Activated naive CD8-positive, alpha-beta T cell (primary cell): ENCODE measurements around the gene PRR3.
"Not testable (repeated sequence)": the region's sequence is repeated elsewhere in the genome, so short reads cannot be mapped to it uniquely, and the experiment has no call there.

Experiments
- H3K27ac Mint-ChIP-seq: one replicate; pipeline ENCODE4 v1.8.0; 2021; ENCODE audit warnings: mixed read lengths
- H3K27me3 Mint-ChIP-seq: one replicate; pipeline ENCODE4 v1.8.0; 2021; ENCODE audit warnings: mixed read lengths
- H3K36me3 Mint-ChIP-seq: one replicate; pipeline ENCODE4 v1.8.0; 2021; ENCODE audit warnings: mixed read lengths
- H3K4me1 Mint-ChIP-seq: one replicate; pipeline ENCODE4 v1.8.0; 2021; ENCODE audit warnings: low read depth, mixed read lengths
- H3K4me3 Mint-ChIP-seq: one replicate; pipeline ENCODE4 v1.8.0; 2021; ENCODE audit warnings: mild to moderate bottlenecking, mixed read lengths
- H3K9me3 Mint-ChIP-seq: one replicate; pipeline ENCODE4 v1.8.0; 2021; ENCODE audit warnings: low read depth, mixed read lengths

The PRR3 gene

DNA sequence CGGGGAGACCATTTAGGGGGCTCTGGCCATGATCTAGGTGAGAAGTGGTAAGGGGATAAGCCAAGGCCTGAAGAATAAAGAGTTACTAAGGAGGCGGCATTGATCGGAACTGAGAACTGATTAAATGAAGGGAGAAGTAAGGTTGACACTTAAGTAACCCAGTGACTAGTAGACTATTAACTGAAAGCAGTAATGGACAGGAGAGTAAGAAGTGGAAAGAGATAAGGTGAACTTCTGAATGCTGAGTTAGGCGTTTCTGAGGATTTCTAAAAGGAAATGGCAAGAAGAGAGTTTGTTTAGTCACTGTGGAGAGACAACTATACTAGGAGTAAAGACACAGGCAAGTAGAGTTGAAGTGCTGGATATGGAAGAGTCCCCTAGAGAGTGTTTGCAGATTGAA, 16.0 kb downstream of the PRR3 start:
- Mint-ChIP-seq H3K36me3 (peaks cover 16% of the 10 kb centered on the region), H3K27ac (peak overlapping the region; percentile 99), H3K27me3 (no peaks in the 10 kb centered on the region), H3K4me1 (peaks cover 79% of the 10 kb centered on the region), H3K9me3 (no peaks in the 10 kb centered on the region), H3K4me3 (peak overlapping the region; percentile 92)

DNA sequence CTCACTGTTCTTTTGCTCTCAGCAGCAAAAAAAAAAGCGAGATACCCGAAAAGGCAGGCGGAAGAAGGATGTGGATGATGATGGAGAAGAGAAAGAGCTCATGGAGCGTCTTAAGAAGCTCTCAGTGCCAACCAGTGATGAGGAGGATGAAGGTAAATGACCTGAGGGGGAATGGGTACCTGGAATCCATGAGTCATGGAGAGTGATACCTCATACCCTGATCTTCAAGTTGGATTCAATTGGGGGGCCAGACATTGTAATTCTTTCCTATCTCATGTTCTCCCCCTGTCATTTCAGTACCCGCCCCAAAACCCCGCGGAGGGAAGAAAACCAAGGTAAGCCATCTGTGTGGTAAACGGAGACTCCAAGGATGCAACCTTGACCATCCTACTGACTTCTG, 21.0 kb downstream of the PRR3 start:
- Mint-ChIP-seq H3K4me3 (no peak overlapping the region), H3K36me3 (peaks cover 14% of the 10 kb centered on the region), H3K4me1 (peaks cover 46% of the 10 kb centered on the region), H3K27ac (peak overlapping the region; percentile 66), H3K9me3 (no peaks in the 10 kb centered on the region), H3K27me3 (no peaks in the 10 kb centered on the region)

- H3K4me3 Mint-ChIP-seq: no peak overlapping the region
- H3K27ac Mint-ChIP-seq: peak overlapping the region; percentile 46
- peaks cover 8% of the 10 kb centered on the region for H3K36me3 Mint-ChIP-seq
- peaks cover 3% of the 10 kb centered on the region for H3K4me1 Mint-ChIP-seq
- H3K27me3 Mint-ChIP-seq: no peaks in the 10 kb centered on the region
- H3K9me3 Mint-ChIP-seq: no peaks in the 10 kb centered on the region
Measured at GRCh38 chr6:30583921-30584320, 26.8 kb downstream of the PRR3 start.

DNA sequence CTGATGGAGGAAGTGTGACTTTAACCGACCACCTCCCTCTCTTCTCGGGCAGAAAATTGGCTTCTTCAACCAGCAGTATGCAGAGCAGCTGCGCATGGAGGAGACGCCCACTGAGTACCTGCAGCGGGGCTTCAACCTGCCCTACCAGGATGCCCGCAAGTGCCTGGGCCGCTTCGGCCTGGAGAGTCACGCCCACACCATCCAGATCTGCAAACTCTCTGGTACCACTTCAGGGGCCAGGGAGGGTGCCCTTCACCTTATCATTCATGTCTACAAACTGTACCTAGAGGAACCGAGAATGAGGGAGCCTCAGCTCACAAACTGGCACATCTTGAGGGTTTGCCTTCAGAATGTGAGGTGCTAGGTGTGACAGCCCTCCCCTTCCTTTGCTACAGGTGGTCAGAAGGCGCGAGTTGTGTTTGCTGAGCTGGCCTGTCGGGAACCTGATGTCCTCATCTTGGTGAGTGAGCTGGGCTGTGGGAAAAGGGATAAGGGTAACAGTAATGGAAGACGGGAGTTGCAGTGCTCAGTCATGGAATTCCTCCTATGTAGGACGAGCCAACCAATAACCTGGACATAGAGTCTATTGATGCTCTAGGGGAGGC, 32.8 kb downstream of the PRR3 start:
- Mint-ChIP-seq H3K9me3 (no peaks in the 10 kb centered on the region), H3K36me3 (peaks cover 12% of the 10 kb centered on the region), H3K27ac (no peak overlapping the region), H3K27me3 (no peaks in the 10 kb centered on the region), H3K4me3 (no peak overlapping the region), H3K4me1 (peaks cover 5% of the 10 kb centered on the region)

GRCh38 chr6:30590509-30590908, 33.4 kb downstream of the PRR3 start:
- Mint-ChIP-seq H3K27me3 (no peaks in the 10 kb centered on the region), H3K36me3 (peaks cover 10% of the 10 kb centered on the region), H3K27ac (no peak overlapping the region), H3K4me3 (no peak overlapping the region), H3K9me3 (no peaks in the 10 kb centered on the region), H3K4me1 (peaks cover 5% of the 10 kb centered on the region)

GRCh38 chr6:30591008-30591407, 33.9 kb downstream of the PRR3 start:
- no peak overlapping the region for H3K27ac Mint-ChIP-seq
- H3K9me3 Mint-ChIP-seq: no peaks in the 10 kb centered on the region
- H3K4me3 Mint-ChIP-seq: no peak overlapping the region
- H3K4me1 Mint-ChIP-seq: peaks cover 5% of the 10 kb centered on the region
- no peaks in the 10 kb centered on the region for H3K27me3 Mint-ChIP-seq
- H3K36me3 Mint-ChIP-seq: peaks cover 10% of the 10 kb centered on the region

DNA sequence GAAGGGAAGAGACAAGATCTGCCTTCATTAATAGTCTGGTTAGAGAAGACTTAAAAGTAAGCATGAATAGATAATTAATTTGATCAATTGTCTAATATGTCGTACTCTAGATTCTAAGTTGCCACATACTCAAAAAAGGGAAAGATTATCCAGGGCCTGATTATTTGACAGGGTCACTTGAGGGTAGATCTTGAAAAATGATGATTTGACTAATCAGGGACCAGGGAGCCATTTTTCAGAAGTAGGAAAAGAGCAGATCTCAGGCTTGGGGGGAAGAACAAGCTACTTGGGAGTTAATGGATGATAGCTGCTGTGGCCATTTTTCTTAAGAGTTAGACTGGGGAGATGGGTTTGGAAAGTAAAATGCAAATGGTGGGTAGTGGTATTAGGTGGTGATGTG, 35.2 kb downstream of the PRR3 start:
- H3K9me3 Mint-ChIP-seq: no peaks in the 10 kb centered on the region
- H3K4me3 Mint-ChIP-seq: no peak overlapping the region
- H3K36me3 Mint-ChIP-seq: peaks cover 6% of the 10 kb centered on the region
- no peaks in the 10 kb centered on the region for H3K27me3 Mint-ChIP-seq
- no peak overlapping the region for H3K27ac Mint-ChIP-seq
- peaks cover 8% of the 10 kb centered on the region for H3K4me1 Mint-ChIP-seq

DNA sequence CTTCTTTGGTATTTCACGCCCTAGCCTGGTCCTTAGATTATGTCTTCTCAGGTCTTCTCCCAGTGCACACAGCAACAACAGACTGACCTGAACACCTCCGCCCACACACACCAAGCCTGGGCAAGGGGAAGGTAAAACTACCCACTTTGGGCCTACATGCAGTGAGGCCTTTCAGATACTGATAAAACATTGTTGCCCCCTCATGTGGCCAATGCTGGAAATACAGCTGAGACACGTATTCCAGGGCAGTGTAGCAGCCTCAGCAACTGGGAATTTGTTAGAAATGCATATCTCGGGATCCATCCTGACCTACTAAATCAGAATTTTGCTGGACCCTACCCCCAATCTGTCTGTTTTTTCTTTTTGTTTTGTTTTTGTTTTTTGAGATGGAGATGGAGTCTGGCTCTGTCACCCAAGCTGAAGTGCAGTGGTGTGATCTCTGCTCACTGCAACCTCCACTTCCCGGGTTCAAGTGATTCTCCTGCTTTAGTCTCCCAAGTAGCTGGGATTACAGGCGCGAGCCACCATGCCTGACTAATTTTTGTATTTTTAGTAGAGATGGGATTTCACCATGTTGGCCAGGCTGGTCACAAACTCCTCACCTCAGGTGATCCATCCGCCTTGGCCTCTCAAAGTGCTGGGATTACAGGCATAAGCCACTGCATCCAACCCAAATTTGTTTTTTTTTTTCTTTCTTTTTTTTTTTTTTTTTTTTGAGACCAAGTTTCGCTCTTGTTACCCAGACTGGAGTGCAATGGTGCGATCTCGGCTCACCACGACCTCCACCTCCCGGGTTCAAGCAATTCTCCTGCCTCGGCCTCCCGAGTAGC, 40.4 kb downstream of the PRR3 start:
- H3K27me3 Mint-ChIP-seq, H3K27ac Mint-ChIP-seq, H3K36me3 Mint-ChIP-seq, H3K9me3 Mint-ChIP-seq, H3K4me3 Mint-ChIP-seq: not testable (repeated sequence)
- peaks cover 11% of the 10 kb centered on the region for H3K4me1 Mint-ChIP-seq

DNA sequence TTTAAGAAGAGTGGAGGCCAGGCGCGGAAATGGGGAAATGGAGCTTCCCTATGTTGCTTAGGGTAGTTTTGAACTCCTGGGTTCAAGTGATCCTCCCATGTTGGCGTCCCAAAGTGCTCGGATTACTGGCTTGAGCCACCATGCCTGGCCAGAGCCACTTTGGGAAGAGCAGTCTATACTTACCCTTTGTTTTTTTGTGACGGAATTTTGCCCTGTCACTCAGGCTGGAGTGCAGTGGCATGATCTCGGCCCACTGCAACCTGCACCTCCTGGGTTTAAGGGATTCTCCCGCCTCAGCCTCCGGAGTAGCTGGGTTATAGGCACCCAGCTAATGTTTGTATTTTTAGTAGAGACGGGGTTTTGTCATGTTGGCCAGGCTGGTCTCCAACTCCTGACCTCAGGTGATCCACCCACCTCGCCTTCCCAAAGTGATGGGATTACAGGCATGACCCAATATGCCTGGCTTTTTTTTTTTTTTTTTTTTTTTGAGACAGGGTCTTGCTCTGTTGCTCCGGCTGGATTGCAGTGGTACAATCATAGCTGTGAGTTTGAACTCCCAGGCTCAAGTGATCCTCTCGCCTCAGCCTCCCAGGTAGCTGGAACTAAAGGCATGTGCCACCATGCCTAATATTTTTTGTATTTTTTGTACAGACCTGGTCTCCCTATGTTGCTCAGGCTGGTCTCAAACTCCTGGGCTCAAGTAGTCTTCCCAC, 42.0 kb downstream of the PRR3 start:
- Mint-ChIP-seq H3K4me1 (peaks cover 21% of the 10 kb centered on the region), H3K27me3 (no peaks in the 10 kb centered on the region), H3K27ac (no peak overlapping the region)

DNA sequence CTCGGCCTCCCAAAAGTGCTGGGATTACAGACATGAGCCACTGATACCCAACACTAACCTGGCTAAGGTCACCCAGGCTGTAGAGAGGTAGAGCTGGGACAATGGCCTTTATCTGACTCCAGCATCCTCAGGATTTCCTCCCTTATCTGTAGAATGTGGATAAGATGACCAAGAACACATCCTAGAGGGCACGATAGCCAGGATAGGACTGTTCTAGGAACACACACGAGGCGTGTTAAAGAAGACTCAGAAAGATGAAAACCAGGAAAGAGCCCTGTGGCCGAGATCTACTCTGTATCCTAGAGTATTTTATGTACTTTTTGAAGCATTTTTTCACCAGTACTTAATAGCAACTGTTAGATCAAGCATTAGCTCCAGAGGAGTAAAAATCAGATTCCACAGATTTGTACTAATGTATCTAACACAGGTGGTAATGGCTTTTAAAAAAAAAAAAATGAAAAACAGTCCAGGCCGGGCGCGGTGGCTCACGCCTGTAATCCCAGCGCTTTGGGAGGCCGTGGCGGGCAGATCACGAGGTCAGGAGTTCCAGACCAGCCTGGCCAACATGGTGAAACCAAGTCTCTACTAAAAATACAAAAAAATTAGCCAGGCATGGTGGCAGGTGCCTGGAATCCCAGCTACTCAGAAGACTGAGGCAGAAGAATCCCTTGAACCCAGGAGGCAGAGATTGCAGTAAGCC, 42.7 kb downstream of the PRR3 start:
- Mint-ChIP-seq H3K27ac (no peak overlapping the region), H3K4me3 (no peak overlapping the region), H3K4me1 (peaks cover 21% of the 10 kb centered on the region), H3K27me3 (no peaks in the 10 kb centered on the region), H3K9me3 (no peaks in the 10 kb centered on the region), H3K36me3 (peaks cover 9% of the 10 kb centered on the region)

More for the DNA sequence above, 42.0 kb downstream of the PRR3 start:
- no peaks in the 10 kb centered on the region for H3K9me3 Mint-ChIP-seq
- H3K36me3 Mint-ChIP-seq: peaks cover 10% of the 10 kb centered on the region
- H3K4me3 Mint-ChIP-seq: no peak overlapping the region

DNA sequence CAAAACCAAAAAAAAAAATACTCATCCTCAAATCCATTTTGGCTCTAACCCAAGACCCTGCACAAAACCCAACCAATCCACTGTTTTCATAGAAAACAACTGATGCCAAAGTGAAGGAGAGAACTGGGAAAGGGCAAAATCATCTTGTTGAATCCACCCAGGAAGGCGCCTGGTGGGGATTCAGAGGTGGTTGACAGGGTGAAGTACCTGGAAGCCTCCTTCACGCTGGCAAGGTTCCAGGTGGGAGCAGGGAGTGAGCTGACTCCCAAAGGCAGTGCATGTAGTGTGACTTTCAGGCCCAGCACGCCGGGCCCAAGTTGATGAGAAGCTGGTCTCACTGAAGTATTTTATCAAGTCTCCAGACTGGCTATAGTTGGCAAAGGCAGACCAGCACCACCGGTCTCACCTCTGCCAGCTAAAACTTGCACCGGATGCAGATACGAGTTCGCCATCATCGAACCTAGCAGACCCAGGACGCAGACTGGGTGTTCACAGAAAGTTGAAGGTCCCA, 43.4 kb downstream of the PRR3 start:
- Mint-ChIP-seq H3K36me3 (peaks cover 8% of the 10 kb centered on the region), H3K9me3 (no peaks in the 10 kb centered on the region), H3K4me1 (peaks cover 21% of the 10 kb centered on the region), H3K27ac (peak overlapping the region; percentile 41), H3K27me3 (no peaks in the 10 kb centered on the region), H3K4me3 (no peak overlapping the region)

DNA sequence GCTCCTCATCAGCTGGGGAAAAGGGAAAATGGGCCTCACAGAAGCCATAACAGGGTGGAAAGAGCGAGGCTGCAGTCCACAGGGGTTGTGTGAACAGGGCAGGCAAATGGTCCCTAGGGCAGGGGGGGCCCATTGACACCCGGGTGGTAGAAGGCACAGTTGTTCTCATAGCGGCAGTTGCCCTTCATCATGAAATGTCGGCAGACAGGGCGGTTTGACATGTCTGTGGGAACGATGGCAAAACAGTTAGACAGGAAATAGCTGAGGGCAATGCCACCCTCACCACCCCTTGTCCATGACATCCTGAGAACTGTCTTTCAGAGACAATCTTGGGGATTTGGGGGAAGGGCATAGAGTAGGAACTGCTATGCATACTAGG, 44.3 kb downstream of the PRR3 start:
- Mint-ChIP-seq H3K9me3 (no peaks in the 10 kb centered on the region), H3K36me3 (peaks cover 10% of the 10 kb centered on the region), H3K4me1 (peaks cover 24% of the 10 kb centered on the region), H3K27me3 (no peaks in the 10 kb centered on the region), H3K27ac (peak overlapping the region; percentile 34), H3K4me3 (no peak overlapping the region)

DNA sequence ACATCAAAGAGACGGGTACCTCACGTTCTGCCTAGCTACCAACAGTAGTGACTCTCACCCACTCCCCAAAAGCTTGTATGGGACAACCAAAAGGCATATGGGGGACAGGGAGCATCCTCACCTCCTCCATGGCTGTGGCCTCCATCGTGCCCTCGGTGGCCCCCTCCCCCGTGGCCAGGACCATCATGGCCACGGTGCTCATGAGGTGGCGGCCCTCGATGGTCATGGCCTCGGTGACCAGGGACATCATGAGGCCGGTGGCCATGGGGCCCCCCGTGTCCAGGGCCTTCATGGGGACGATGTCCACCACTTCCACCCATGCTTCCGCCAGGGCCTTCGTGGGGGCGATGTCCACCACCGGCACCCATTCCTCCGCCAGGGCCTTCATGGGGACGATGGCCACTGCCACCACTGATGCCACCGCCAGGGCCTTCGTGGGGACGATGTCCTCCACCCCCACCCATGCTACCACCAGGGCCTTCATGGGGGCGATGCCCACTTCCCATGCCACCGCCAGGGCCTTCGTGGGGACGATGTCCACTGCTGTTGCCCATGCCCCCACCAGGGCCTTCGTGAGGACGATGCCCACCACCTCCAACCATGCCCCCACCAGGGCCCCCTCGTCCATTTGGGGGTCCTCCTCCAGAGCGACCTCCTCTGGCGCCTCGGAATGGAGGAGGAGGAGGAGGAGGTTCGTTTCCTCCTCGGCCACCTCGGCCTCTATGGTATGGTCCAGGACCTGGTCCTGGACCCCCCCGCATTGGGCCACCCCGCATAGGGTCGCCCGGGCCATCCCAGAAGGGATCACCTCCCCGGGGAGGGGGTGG, 44.9 kb downstream of the PRR3 start:
- peaks cover 27% of the 10 kb centered on the region for H3K4me1 Mint-ChIP-seq
- H3K27me3 Mint-ChIP-seq: no peaks in the 10 kb centered on the region
- no peaks in the 10 kb centered on the region for H3K9me3 Mint-ChIP-seq
- no peak overlapping the region for H3K27ac Mint-ChIP-seq
- peaks cover 10% of the 10 kb centered on the region for H3K36me3 Mint-ChIP-seq
- H3K4me3 Mint-ChIP-seq: no peak overlapping the region

DNA sequence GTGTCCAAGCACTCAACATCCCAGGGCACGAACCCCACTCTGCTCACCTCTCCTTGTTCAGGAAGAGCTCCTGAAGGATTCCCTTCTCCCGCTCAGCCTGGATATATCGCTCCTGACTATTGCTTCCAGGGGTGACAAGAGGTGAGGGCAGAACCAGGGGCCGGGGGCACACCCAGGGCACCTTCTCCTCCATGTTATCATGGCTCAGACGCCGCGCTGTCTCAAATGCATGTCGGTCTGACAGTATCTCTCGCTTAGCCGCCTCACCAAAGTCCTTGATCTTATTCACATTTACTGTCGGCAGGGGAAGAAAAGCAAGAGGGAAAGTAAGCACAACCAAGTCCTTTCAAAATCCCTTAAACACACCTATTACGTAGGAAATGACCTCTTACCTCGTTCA, 46.9 kb downstream of the PRR3 start:
- H3K9me3 Mint-ChIP-seq: no peaks in the 10 kb centered on the region
- peaks cover 32% of the 10 kb centered on the region for H3K4me1 Mint-ChIP-seq
- H3K36me3 Mint-ChIP-seq: peaks cover 16% of the 10 kb centered on the region
- H3K27ac Mint-ChIP-seq: peak overlapping the region; percentile 66
- H3K4me3 Mint-ChIP-seq: no peak overlapping the region
- H3K27me3 Mint-ChIP-seq: no peaks in the 10 kb centered on the region
